NOMO-1 treated with DMSO at 0.1 percent for 48 hours (cell line): Measurements from ENCODE around the gene PSMA7.

Experiments
- DNase-seq: peaks from one replicate; lab custom pipeline; 2025; ENCODE audit not compliant: unreplicated experiment; lab: John Stamatoyannopoulos, UW

PSMA7 gene

GRCh38 chr20:62172666-62173065, 29.5 kb upstream of the PSMA7 start:
- no peak for DNase-seq

GRCh38 chr20:62171245-62171644, 28.1 kb upstream of the PSMA7 start:
- no peak for DNase-seq

GRCh38 chr20:62170536-62170935, 27.3 kb upstream of the PSMA7 start:
- DNase-seq = no peak

GRCh38 chr20:62168890-62169435, 25.8 kb upstream of the PSMA7 start:
- DNase-seq = no peak

GRCh38 chr20:62168061-62168460, 24.9 kb upstream of the PSMA7 start:
- no peak for DNase-seq

GRCh38 chr20:62167474-62167873, 24.3 kb upstream of the PSMA7 start:
- no peak for DNase-seq

- no peak for DNase-seq
Measured at GRCh38 chr20:62165762-62166399, 22.7 kb upstream of the PSMA7 start.

- DNase-seq = no peak
Measured at GRCh38 chr20:62164879-62165761, 21.9 kb upstream of the PSMA7 start.

- no peak for DNase-seq
Measured at GRCh38 chr20:62163986-62164762, 21.0 kb upstream of the PSMA7 start.

- DNase-seq = no peak
Measured at GRCh38 chr20:62163485-62163865, 20.3 kb upstream of the PSMA7 start.

- no peak for DNase-seq
Measured at GRCh38 chr20:62162765-62163484, 19.7 kb upstream of the PSMA7 start.

GRCh38 chr20:62161347-62161746, 18.2 kb upstream of the PSMA7 start:
- DNase-seq = no peak

- no peak for DNase-seq
Measured at GRCh38 chr20:62160876-62161275, 17.7 kb upstream of the PSMA7 start.

GRCh38 chr20:62160253-62160652, 17.1 kb upstream of the PSMA7 start:
- no peak for DNase-seq

GRCh38 chr20:62159839-62160238, 16.6 kb upstream of the PSMA7 start:
- DNase-seq = no peak

GRCh38 chr20:62159052-62159451, 15.9 kb upstream of the PSMA7 start:
- DNase-seq = no peak

- no peak for DNase-seq
Measured at GRCh38 chr20:62158541-62158940, 15.3 kb upstream of the PSMA7 start.

GRCh38 chr20:62158088-62158400, 14.8 kb upstream of the PSMA7 start:
- no peak for DNase-seq

- DNase-seq = no peak
Measured at GRCh38 chr20:62157387-62158087, 14.3 kb upstream of the PSMA7 start.

- peak; percentile 5 for DNase-seq
Measured at GRCh38 chr20:62156592-62157386, 13.6 kb upstream of the PSMA7 start.
